CD4-positive, alpha-beta T cell treated with Interleukin-6 for 4 hours (primary cell): ENCODE measurements around the gene MGLL.

Source experiments
- DNase-seq: peaks from one replicate; pipeline ENCODE4 v3.0.0-alpha.2; 2020; ENCODE audit warnings: mixed read lengths

Gene MGLL

DNA sequence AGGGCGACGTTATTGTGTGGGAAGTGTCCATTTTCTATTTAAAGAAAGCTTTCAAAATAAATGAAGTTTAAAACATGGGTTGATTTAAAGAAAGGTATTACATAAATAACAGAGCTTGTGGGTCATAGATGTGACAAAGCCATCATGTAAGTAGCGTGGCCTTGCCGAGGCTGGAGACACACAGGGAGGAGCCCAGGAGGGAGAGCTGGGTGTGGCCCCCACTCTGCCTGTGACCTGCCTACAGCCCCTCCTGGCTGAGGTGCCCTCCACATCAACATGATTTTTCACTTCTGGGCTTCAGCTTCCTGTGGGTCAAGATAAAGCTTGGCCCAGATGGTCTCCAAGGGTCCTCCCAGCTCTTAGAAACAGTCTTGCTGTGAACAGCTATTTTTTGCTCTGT, 12.5 kb upstream of the MGLL start:
- no peak for DNase-seq

DNA sequence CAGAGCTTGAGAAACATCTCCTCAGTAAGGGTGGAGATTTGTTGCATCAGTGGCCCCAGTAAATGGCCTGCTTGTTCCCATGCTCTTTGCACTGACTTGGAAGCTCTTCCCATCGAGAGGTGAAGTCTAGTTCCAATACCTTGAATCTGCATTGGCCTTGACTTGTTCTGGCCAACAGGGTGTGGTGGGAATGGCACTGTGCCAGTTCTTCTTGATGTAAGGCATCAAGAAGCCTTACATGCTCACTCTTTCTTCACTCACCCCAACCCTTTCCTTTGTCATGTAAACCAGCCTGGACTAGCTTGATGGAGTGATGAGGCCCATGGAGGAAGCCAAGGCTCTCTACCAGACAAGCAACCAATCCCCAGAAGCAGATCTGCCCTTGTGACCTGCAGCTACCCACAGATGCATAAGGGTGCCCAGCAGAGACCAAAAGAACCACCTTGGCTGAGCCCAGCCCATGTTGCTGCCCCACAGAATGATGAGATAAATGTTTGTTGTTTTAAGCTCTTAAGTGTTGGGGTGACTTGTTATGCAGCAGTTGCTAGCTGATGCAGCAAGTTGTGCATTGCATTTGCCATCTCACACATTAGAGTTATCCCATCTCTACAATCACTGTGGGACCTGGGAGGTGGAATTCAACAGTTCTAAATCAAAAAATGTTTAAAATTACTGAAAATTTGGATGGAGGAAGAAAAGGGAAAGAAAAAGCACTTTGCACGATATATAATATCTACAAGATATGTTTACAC, 11.1 kb upstream of the MGLL start:
- no peak for DNase-seq

- DNase-seq = peak; percentile 19
These were observed 9.4 kb upstream of the MGLL start for GRCh38 chr3:127831723-127832172.

DNA sequence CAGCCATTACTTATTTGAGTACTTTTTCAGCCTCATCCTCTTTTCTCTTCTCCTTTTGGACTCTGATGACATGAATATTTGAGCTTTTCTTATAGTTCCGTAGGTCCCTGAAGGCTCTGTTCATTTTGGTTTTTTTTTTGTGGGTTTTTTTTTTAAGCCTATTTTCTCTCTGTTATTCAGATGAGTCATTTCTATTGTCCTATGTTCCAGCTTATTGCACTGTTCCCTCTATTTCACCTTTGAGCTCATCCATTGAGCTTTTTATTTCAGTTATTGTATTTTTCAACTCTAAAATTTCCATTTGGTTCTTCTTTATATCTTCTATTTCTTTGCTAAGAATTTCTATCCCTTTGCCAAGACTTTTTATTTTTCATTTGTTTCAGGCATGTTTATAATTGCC, 7.2 kb upstream of the MGLL start:
- DNase-seq = no peak

DNA sequence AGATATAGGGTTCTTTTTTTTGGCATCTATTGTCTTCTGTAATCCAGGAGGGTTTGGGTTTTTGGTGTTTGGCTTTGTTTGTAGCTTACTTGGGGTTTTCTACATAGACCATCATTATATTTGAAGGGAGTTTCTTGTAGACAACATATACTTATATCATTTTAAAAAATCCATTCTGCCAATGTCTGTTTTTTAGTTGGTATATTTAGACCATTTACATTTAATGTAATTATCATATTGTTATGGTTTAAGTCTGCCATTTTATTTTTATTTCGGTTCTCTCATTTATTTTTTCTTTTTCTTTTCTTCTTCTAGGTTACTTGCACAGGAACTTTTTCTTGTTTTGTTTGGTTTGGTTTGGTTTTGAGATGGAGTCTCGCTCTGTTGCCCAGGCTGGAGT, 5.5 kb upstream of the MGLL start:
- DNase-seq = no peak

DNA sequence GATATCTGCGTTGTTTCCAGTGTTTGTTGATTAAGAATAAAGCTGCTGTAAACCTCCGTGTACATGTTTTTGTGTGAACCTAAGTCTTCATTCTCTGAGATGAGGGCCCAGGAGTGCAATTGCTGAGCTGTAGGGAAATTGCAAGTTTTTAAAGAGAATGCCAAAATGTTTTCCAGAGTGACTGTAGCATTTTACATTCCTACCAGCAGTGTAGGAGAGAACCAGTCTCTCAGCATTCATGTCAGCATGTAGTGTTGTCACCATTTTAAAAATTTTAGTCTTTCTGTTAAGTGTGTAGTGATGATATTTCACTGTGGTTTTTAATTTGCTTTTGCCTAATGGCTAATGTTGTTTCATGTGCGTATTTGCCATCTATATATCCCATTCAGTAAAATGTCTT, 3.4 kb upstream of the MGLL start:
- no peak for DNase-seq

- no peak for DNase-seq
These were observed 2.0 kb upstream of the MGLL start for GRCh38 chr3:127824151-127824825.

DNA sequence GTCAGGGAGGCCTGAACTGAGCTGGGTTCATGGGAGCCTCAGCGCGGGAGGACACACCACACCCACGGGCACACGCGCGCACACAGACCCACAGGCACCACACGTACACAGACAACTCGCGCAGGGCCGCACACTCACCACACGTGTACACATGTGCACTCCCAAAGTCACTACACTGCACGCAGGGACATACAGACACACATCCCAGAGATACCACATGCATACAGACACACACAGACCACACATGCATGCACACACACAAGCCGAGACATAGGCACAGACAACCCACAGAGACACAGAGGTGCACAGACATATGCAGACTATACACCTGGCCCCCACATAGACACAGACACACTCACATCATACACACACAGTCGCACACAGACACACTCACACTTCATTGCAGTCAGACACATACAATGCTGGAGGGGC, 1.1 kb upstream of the MGLL start:
- DNase-seq = no peak

DNA sequence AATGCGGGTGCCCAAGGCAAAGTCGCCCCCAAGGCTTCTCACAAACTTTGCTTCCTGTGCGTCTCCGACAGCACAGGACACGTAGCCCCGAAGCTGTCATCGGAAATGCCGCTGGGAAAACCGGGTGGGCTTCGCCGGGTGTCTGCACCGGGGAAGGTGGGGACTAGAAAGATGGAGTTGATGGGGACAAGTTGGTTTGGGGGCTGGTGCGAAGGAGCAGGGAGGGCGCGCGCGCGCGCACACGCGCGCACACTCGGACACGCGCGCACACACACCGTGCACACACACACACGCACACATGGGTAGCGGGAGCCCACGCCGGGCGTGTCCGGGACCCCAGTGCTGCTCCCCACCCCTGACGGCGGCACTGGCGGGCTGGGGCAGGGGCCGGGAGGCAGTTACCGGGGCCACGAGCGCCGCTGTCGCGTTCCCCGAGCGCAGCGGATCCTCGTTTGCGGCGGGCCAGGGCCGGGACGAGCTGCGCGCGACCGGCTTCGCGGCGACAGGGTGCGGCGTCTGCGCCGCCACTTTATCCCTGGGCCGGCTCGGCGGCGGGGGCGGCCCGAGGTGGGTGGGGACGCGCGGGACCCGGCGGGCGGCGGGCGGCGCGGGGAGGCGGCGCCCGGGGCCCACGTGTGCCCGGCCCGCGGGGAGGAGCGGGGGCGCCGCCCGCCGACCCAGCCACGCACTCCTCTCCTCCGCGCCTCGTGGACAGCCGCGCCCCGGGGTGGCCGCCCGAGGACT, 539 bp upstream of the MGLL start:
- DNase-seq = peak; percentile 4

DNA sequence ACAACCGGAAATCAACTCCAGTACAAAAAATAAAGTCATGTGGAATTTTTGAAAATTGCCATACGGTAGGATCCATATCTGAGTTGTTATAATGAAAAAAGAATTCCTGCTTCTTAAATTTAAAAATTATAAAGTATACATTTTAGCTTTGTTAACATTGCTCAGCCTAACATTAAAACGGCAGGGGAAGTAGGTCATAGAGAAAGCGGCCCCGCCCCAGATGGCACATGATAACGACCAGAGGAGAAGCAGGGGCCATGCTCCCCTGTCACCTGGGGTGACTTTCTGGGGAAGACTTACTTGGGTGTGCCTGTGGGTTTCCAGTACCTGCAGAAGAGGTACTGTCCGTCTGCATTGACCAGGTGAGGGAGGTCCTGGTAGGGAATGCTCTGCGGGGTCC, 921 bp downstream of the MGLL start:
- DNase-seq = peak; percentile 4

GRCh38 chr3:127820826-127821313, 1.4 kb downstream of the MGLL start:
- DNase-seq = no peak

- DNase-seq = no peak
These were observed 2.0 kb downstream of the MGLL start for GRCh38 chr3:127820221-127820825.

DNA sequence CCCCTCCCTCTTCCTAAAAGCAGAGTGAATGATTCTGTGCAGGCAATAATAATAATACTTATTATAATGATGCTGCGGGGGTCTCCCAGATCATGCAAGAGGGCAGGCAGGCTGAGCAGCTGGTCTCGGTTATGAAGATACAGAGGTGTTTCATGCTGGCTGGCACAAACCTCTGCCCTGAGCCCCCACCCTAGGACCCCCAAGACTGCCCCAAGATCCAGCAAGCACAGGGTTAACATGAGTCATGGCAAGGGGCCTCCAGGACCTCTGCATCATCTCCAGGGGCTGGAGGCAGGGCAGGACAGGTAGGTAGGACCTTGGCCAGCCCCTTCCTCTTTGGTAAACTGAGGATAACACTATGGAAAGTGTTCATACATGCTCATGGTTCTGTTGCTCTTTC, 2.7 kb downstream of the MGLL start:
- no peak for DNase-seq

DNA sequence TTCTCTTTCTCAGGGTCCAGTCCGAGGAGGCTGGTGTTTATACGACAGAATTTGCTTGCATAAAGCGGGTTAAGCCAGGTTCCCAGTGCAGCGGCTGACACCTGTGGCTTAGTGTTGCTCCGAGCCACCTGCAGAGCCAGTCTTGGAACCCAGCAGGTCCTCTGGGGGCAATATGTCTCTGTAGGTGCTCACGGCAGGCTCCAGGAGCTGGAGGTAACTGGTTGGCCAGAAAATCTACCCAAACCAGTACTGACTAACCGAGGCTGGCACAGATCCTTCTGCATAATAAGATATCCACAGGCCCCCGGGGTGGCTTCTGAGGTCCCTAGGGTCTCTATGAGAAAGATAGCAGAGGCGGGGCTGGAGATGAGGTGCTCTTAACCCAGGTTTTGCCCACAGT, 3.2 kb downstream of the MGLL start:
- DNase-seq = no peak

- DNase-seq = no peak
These were observed 4.9 kb downstream of the MGLL start for GRCh38 chr3:127817406-127817841.

GRCh38 chr3:127816783-127817405, 5.4 kb downstream of the MGLL start:
- DNase-seq = no peak

DNA sequence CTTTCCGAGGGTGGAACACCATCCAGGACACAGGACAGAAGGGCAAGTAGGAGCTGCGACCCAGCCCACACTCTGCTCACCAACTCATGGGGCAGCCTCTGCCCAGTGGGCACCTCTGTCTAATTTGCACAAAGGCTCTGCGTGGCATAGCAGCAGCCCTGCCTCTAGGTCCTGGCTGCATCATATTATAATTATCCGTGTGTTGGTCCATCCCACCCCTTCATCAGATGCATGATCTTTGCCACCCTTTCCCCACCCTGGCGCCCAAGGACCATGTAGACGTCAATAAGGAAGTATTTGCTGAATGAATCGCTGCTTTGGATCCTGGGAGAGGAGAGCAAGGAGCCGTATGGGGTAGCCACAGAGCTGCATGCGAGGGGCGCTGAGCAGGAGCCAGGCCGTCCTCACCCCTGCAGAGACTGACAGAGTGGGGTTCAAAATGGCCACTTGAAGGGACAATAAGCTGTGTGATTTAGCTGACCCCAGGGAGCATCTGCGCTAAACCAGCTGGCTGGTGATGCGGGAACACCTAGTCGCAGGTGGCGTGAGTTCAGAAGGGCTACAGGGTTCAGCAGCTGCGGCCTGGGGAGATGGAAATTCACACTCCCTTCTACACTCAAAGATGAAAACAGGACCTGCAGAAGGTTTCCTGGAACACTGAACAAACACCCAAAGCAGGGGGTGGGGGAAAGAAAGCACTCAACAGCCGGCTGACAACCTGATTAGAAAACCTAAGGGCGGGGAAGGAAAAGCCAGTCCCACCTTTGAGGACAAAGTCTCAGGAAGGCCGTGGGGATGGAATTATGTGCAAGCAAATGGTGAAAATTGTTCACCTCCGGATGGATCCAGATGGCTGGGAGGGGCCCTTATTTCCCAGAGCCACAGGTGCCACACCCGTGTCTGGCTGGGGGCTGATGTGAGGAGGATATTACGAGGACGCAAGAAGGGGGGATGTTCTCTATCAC, 6.4 kb downstream of the MGLL start:
- DNase-seq = no peak

GRCh38 chr3:127815001-127815400, 7.3 kb downstream of the MGLL start:
- no peak for DNase-seq

DNA sequence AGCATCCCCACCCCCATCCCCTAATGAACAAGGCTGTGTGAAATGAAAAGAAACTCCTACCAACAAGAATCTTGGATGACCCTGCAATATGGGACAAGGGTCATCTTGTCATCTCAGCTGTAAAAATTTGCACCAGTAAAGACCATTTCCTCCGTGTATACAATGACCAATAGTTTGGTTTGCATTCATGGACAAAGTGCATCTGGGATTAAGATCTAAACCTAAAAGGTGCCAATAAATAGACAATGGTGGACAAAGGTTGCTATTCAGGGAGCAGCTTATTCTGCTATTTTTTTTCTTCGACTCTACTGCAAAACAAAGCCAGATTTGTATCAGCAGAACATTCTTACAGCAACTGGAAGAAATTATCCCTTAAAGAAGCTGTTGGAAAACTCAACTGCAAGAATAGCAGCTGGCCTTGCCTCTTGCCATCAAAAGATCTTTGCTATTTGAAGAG, 8.0 kb downstream of the MGLL start:
- no peak for DNase-seq

GRCh38 chr3:127812151-127812550, 10.2 kb downstream of the MGLL start:
- DNase-seq = no peak

- no peak for DNase-seq
These were observed 10.6 kb downstream of the MGLL start for GRCh38 chr3:127811717-127812116.
